HUDEP-2 (cell line): ENCODE measurements around the gene ANKS1B.
"Not testable (repeated sequence)": the region's sequence is repeated elsewhere in the genome, so short reads cannot be mapped to it uniquely, and the experiment has no call there.

ENCODE experiments used
- DNase-seq, 76 experiments: peaks; one replicate each; lab custom pipeline; 2025; ENCODE audit not compliant: unreplicated experiment in 76 of 76; lab: John Stamatoyannopoulos, UW

Gene ANKS1B

DNA sequence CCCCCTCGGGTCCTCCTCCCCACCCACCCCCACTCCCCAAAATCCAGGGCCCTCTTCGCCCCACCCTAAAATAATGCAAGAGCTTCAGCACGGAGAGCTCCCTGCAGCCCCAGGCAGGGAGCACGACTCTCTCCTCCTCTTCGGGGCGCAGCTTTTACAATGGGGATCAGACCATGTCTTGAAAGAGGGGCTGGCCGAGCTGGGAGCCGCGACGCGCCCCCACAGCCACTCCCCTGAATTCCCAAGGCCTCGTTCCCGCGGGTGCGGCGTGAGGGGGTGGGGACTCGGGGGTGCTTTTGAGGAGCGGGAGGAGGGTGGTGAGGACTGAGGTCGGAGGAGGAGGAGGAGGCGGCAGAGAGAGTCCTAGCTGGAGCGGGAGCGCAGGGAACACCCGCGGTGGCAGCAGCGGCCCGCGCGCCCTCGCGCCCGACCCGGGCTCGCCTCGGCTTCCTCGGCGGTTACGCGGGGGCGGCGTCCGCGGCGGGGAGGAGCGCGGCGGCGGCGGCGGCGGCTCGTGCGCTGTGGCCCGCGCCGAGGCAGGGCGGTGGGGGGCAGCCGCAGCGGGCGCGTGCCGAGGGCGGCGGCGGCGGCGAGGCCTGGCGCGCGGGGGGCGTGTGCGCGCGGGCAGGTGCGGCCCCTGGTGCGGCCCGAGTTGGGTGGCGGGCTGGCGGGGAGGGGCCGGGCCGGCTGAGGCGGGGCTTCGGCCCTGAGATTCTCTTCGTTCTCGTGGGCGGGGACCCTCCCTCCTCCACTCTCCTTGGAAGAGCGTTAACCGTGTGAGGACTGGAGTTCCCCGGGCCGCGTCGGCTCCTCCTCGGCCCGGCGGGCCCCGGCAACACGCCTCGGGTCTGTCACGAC is at the start of gene ANKS1B:
Gene ANKS1B, minus strand, starts transcription at position 666 of the 858 bp plus-strand sequence. CDS start 699 bp downstream, outside the sequence.
- peak in 28 of 76 experiments; percentile 1 to 42 (median 12) for DNase-seq

DNA sequence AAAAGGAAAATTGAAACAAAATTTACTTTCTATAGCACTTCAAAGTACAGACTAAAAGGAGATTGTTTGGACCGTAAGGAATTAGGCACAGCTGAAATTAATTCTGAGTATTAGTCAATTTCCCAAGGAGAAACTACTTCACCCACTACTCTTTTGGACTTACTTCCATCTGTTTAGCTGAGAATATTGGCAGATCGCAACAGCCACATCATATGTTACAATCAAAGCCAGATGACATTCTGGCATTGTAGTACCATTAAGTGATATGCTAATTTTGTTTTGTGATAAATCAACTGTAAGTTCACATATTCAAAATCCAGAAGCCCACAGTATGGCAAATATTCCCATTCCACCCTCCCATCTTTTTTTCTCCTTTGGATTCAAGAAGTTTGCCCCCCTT is 47.1 kb upstream of the ANKS1B start:
- no peak for DNase-seq

- DNase-seq, result no peak
Measured at GRCh38 chr12:100027671-100028070, 42.9 kb upstream of the ANKS1B start.

- no peak for DNase-seq
Measured at GRCh38 chr12:100026241-100026640, 41.5 kb upstream of the ANKS1B start.

DNA sequence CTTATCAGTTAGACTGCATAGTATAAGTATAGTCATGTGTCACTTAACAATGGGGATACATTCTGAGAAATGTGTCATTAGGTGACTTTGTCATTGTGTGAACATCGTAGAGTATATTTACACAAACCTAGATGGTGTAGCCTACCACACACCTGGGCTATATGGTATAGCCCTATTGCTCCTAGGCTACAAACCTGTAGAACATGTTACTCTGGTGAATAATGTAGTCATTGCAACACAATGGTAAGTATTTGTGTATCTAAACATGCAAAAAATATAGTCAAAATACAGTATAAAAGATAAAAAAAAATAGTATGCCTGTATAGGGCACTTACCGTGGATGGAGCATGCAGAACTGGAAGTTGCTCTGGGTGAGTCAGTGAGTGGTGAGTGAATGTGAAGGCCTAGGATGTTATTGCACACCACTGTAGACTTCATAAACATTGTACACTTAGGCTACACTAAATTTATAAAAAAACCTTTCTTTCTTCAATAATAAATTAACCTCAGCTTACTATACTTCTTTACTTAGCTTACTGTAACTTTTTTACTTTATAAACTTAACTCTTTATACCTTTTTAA is 40.3 kb upstream of the ANKS1B start:
- DNase-seq, result no peak

DNA sequence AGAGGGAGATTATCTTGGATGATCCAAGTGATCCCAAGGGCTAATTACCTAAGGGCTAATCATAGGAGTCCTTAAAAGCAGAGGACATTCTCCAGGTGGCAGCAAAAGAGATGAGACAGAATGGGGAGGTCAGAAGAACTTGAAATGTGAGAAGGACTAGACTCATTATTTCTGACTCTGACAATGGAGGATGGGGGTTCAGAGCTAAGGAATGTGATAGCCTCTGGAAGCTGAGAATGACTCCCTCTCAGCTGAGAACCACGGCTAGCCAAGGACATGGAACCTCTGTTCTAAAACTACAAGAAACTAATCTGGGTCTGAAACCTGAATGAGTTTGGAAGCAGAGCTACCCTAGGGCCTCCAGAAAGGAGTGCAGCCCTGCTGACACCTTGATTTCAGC is 35.6 kb upstream of the ANKS1B start:
- DNase-seq, result no peak

DNA sequence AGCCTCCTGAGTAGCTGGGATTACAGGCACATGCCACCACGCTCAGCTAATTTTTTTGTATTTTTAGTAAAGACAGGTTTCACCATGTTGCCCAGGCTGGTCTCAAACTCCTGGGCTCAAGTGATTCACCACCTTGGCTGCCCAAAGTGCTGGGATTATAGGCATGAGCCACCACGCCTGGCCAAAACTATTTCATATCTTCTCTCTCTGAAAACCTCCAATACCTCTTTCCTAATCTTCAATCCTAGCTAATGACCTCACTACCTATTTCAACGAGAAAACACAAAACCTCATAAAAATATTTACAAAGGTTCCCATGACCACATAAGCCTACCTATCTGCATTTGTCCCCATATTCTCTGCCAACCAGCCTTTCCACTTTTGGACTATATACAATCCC is 32.3 kb upstream of the ANKS1B start:
- no peak for DNase-seq

GRCh38 chr12:100016304-100016703 is 31.6 kb upstream of the ANKS1B start:
- not testable (repeated sequence) for DNase-seq

GRCh38 chr12:100005846-100006245 is 21.1 kb upstream of the ANKS1B start:
- not testable (repeated sequence) for DNase-seq

DNA sequence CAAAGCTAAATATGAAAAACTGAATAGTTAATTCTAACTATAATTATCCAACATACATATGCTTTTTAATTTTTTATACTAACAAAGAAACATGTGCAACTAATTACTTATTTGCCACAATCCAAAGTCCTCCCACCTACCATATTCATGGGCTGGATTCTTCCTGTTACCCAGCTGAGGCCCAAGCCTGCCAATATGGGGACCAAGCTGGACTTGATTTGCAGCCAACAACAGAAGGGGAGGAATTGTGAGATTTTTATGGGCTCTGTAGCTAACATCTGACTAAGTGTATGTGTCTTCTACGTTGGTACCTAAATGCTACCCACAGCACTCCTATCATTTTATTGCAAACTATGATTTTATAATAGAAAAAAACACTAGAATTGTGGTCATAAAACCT is 13.1 kb upstream of the ANKS1B start:
- DNase-seq, result no peak

DNA sequence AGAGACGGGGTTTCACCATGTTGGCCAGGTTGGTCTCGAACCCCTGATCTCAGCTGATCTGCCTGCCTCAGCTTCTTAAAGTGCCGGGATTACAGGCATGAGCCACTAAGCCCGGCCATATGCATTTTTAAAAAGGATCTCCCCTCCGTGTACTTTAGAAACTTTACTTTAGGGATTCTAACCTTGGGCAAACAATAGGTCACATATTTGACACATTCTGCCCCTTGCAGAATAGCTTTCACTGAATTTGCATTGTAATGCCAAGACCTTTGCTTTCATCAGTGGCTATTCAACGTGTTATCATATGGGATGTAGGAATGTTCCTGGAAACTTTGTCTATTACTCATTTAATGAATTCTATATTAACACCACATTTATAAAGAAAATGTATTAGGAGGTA is 11.4 kb upstream of the ANKS1B start:
- DNase-seq, result no peak

DNA sequence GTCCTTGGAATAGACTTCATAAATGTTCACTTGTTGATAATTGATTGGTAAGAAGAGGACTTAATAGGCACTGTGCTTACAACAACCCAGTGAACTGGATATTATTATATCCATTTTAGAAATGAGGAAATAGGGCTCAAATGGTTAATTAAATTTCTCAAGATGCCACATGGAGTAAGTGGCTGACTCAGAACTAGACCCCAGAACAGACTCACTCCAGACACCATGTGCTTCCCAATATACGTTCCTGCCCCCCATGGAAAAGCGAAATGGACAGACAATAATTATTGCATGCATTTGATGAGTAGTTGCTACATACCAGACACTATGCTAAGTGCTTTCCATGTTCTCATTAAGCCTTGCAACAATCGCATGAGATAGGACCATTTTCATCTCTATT is 895 bp upstream of the ANKS1B start:
- DNase-seq, result no peak

GRCh38 chr12:99985129-99985570 is 414 bp upstream of the ANKS1B start:
- DNase-seq, result no peak

DNA sequence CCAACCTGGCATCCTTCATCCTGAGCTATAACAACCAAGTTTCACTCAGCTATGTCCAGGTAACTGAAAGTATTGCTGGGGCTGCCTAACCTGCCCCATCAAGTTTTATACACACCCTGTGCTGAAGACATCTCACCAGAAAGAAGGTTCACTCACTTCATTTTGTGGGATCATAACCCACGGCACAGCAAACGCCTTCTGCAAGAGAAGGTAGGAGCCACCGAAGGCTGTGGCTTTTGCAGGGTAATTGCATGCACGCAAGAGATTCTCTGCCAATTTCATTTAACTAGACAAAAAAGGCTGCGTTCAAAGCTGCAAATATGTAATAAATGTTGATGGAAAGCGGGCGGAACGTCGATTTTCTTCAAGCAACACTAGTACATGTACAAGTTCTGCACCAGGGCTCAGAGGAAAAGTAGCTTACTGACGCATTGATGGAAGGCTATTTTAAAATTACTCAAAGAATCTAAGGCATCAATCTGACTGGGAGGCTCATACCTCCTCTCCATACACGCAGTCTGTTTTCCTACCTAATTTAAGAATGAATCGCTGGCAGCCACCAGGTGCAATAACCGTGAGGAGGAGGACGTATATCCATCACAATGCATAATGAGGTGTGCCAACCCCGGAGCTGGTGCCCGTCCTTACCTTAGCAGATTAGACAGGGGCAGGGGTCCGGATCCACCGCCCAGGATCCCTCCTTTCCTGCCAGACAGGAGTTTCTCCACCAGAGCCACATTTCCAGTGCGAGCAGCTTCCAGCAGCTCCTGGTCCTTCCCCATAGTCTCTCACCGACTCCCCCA is 1.1 kb downstream of the ANKS1B start:
- no peak for DNase-seq

GRCh38 chr12:99981639-99982190 is 3.0 kb downstream of the ANKS1B start:
- DNase-seq, result no peak

DNA sequence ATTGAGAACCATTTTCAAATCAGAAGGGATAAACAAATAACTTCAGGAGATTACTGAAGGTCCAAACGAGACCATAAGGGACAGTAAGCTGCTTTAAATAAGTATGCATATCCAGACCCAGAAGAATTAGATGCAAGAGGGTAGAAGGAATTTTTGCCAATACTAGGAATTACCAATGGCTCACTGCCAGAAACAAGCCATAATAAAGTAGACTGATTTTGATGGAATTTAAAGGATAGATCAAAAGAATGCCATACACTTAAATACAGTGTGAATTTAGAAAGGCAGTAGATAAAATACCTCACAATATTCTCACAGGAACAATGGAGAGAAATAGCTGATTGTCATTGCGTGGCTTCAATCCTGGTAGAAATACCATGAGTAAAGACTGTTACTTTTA is 5.3 kb downstream of the ANKS1B start:
- DNase-seq, result no peak

GRCh38 chr12:99978152-99978551 is 6.6 kb downstream of the ANKS1B start:
- DNase-seq, result no peak

- DNase-seq, result no peak
Measured at GRCh38 chr12:99977550-99977949, 7.2 kb downstream of the ANKS1B start.

DNA sequence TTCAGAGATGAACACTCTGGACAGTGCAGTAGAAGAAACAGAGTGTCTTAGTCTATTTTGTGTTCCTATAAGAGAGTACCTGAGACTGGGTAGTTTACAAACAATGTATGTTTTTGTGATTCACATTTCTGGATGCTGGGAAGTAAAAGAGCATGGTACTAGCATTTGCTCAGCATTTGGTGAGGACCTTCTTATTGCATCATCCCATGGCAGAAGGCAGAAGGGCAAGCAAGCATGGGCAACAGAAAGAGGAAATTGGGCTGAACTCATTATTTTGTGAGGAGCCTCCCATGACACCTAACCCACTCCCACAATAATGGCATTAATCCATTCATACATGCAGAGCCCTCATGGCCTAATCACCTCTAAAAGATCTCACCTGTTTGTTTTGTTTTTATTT is 8.0 kb downstream of the ANKS1B start:
- DNase-seq, result no peak

GRCh38 chr12:99975321-99975720 is 9.4 kb downstream of the ANKS1B start:
- no peak for DNase-seq

DNA sequence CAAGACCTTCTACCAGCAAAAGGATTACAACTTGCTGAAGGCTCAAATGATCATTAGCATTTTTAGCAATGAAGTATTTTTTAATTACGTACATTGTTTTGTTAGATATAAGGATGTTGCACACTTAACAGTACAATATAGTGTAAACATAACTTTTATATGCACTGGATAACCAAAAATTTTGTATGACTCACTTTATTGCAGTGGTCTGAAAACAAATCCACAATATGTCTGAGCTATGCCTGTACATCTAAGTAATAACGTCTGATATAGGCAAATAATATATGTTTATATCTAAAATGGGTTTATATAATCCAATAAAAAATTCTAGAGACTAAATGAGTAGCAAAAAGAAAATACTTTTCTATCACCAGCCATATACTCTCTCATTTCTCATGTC is 10.6 kb downstream of the ANKS1B start:
- no peak for DNase-seq
